Measurements from ENCODE around the gene UVSSA.

DNA sequence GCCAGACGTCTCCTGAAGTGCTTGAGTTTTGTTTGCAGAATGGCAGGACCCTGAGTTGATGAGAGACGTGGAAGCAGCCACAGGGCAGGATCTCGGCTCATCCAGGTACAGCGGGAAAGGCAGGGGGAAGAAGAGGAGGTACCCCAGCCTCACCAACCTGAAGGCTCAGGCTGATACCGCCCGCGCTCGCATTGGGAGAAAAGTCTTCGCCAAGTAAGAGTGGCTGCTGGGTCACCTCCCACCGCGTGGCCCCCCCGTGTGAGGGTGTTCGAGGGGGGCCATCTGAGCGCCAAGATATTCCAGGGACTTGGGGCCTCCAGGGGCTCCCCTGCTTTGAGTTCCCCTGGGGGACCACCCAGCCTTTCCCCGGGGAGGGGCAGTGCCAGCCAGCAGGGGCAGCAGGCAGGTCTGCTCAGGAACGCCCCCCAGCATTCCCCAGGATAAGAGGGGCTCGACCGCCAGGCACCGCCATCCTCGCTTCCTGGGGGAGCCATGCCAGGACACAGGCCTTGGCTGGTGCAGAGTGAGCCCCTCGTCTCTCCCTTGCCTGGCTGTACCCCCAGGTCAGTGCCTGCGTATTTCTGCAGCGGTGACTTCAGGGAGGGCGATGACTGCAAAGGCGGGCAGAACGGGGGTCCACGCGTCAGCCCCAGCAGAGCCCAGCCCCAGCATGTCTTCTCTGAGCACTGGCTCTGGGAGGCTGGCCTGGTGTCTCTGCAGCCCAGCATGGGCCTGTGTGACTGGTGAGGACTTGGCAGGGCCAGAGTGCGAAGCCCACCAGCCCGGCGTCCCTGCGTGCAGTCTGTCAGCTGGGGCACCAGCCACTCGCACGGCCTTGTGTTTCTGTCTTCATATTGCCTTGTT lies 37.0 kb downstream of the UVSSA start:
- TF ChIP-seq CTCF (IDR thresholded peaks at IDR 0.05; ENCODE audit: low read depth, low read length) (no peak), EZH2phosphoT487 (IDR thresholded peaks at IDR 0.05; ENCODE audit: low read depth) (no peak)
